ENCODE results near the gene MYADML2. TPM values are rescaled to one million over a fixed set of nuclear protein-coding genes. Genes with fewer than 3 reads are reported as not detected.
A peak's percentile ranks its signal among the peaks of the same experiment; 100 is the strongest.

Gene MYADML2
- total and polyA plus RNA-seq, 7 experiments from 2014 or later, result not detected

DNA sequence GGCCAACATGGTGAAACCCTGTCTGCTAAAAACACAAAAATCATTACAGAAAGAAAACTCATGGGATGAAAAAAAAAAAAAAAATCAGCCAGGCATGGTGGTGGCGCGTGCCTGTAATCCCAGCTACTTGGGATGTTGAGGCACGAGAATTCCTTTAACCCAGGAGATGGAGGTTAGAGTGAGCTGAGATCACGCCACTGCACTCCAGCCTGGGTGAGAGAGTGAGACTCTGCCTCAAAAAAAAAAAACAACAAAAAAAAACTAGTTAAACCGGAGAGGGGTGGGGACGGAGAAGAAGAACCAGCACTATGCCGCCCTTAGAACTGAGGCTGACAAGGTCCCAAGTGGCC lies 21.3 kb upstream of the MYADML2 start:
- H3K36me3 Mint-ChIP-seq, result no peaks in the 10 kb centered on the region
- DNase-seq, result no peak
- ChIA-PET CTCF (interaction anchor here (0.6 to 2.5 kb wide), 4 partner anchors 8 to 229 kb away, joined by 4 to 8 read pairs (median 4); partner anchors contain the start of gene ASPSCR1), POLR2A (interaction anchor here (0.6 to 3.4 kb wide), 5 partner anchors 8 to 437 kb away, joined by 3 to 23 read pairs (median 10); partner anchors contain the start of genes ASPSCR1, CENPX and LRRC45)
- Histone ChIP-seq H3K4me3 (ENCODE audit: low read length) (peak overlapping the region; percentile 39), H3K36me3 (ENCODE audit: control insufficient read depth in 2 of 3, insufficient read depth in 3 of 3, low read length in 3 of 3) (no peaks in the 10 kb centered on the region), H3K9me3 (ENCODE audit: control insufficient read depth in 2 of 3, low read length in 3 of 3) (peaks cover 0 to 2% (median 0%) of the 10 kb centered on the region in 3 experiments), H3K27ac (ENCODE audit: low read depth, low read length) (peak overlapping the region; percentile 58), H3K27me3 (ENCODE audit: control insufficient read depth in 2 of 2, insufficient read depth in 2 of 2, low read length in 2 of 2) (peaks cover 0 to 2% of the 10 kb centered on the region in 2 donors), H3K4me1 (ENCODE audit: control insufficient read depth in 2 of 2, insufficient read depth in 2 of 2, low read length in 2 of 2) (peaks cover 19 to 23% of the 10 kb centered on the region in 2 donors)
- intact Hi-C loops (cut with micrococcal nuclease), result loop anchor here (1.0 to 5.0 kb wide), 3 partner anchors 9 to 54 kb away; partner anchors contain the start of genes ASPSCR1 (in 2 of the 2), CENPX (in 2 of the 2), LRRC45 (in 2 of the 2) and MAFG (in 1 of the 2)
- no peak for ATAC-seq
- peaks cover 0 to 19% (median 0%) of the 10 kb centered on the region in 5 donors for H3K27me3 Mint-ChIP-seq
- H3K27ac Mint-ChIP-seq, result peak overlapping the region; percentile 68 to 93 (median 84)
- peak overlapping the region; percentile 58 to 84 (median 76) for H3K4me3 Mint-ChIP-seq
- peaks cover 4 to 40% (median 20%) of the 10 kb centered on the region in 7 donors for H3K4me1 Mint-ChIP-seq
- peaks cover 0 to 6% (median 0%) of the 10 kb centered on the region in 11 donors for H3K9me3 Mint-ChIP-seq

DNA sequence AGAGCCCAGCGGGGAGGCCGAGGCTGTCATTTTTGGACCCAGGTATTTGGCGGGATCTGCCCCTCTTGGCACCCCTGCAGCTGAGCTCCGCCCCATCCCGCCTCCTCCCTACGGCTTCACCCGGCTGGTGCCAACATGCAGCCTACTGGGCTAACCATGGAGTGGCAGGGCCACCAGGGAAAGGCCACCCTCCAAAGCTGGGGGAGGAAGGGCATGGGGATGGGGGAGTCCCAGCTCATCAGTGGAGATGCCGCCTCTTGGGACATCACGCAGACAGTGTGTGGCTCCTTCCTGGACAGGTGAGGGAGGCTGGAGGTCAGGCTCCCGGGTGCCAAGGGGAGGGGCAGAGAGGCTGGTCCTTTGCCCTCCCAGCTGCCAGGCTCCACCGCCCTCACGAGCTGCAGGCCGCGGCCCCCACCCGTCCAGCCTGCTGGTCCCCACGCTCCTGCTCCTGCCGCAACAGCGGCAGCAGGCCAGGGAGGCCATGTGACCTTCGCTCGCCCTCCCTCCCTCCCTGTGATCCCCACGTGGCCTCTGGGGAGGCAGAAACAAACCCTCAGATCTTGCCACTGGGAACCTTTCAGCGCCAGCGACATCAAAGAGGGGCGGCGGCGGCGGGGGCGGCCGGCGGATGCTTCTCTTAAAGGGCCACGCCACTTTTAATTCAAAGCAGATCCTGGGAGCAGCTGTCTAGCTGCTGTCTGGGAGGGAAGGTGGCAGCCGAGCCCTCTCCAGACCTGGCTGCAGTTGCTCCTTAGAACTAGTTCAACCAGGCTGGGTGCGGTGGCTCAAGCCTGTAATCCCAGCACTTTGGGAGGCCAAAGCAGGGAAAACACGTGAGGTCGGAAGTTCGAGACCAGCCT lies 20.7 kb upstream of the MYADML2 start:
- Histone ChIP-seq H3K27me3 (ENCODE audit: control insufficient read depth in 2 of 2, insufficient read depth in 2 of 2, low read length in 2 of 2) (peaks cover 0 to 2% of the 10 kb centered on the region in 2 donors), H3K27ac (ENCODE audit: low read depth, low read length) (peak overlapping the region; percentile 58), H3K9me3 (ENCODE audit: control insufficient read depth in 2 of 3, low read length in 3 of 3) (no peaks in the 10 kb centered on the region), H3K36me3 (ENCODE audit: control insufficient read depth in 2 of 3, insufficient read depth in 3 of 3, low read length in 3 of 3) (no peaks in the 10 kb centered on the region), H3K4me3 (ENCODE audit: low read length) (peak overlapping the region; percentile 43), H3K4me1 (ENCODE audit: control insufficient read depth in 2 of 2, insufficient read depth in 2 of 2, low read length in 2 of 2) (peaks cover 23% of the 10 kb centered on the region in 2 donors)
- Mint-ChIP-seq H3K4me3 (peak overlapping the region; percentile 60 to 84 (median 76)), H3K36me3 (no peaks in the 10 kb centered on the region), H3K9me3 (peaks cover 0 to 5% (median 0%) of the 10 kb centered on the region in 11 donors), H3K27me3 (peaks cover 0 to 25% (median 0%) of the 10 kb centered on the region in 5 donors), H3K4me1 (peaks cover 4 to 40% (median 20%) of the 10 kb centered on the region in 7 donors), H3K27ac (peak overlapping the region; percentile 68 to 93 (median 84))
- ChIA-PET CTCF (interaction anchor here (0.6 to 2.5 kb wide), 6 partner anchors 9 to 333 kb away, joined by 3 to 8 read pairs (median 3); partner anchors contain the start of genes ASPSCR1, CENPX and LRRC45), POLR2A (interaction anchor here (0.6 to 3.4 kb wide), 10 partner anchors 9 to 437 kb away, joined by 3 to 23 read pairs (median 3); partner anchors contain the start of genes ASPSCR1, CENPX and LRRC45)
- intact Hi-C loops (cut with micrococcal nuclease), result loop anchor here (1.0 to 5.0 kb wide), 3 partner anchors 10 to 55 kb away; partner anchors contain the start of genes ASPSCR1 (in 2 of the 2), CENPX (in 2 of the 2), LRRC45 (in 2 of the 2) and MAFG (in 1 of the 2)
- DNase-seq (peak; percentile 62 to 90 (median 89)), ATAC-seq (peak; percentile 97)

DNA sequence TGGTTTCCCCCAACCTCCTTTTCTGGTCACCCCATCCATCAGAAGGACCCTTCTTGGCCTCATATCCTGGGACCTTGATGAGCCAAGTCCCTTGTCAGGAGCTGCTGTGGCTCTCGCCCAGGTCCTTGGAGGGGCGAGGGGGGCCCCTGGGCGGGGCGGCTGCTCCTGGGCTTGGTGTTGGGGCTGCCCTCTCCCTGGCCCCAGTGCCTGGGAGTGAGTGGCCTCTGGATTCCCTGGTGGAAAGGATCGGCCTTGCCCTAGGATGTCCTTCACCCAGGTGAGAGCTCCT lies 20.2 kb upstream of the MYADML2 start:
- intact Hi-C loops (cut with micrococcal nuclease), result loop anchor here in 1 of 2 donors (5.0 kb wide), 1 partner anchor 40 kb away; the partner anchor contains the start of gene MAFG
- Mint-ChIP-seq H3K27ac (peak overlapping the region in 2 of 9 donors; percentile 77 to 83), H3K36me3 (no peaks in the 10 kb centered on the region), H3K4me1 (peaks cover 4 to 44% (median 20%) of the 10 kb centered on the region in 7 donors), H3K4me3 (peak overlapping the region in 8 of 10 donors; percentile 69 to 84 (median 76)), H3K9me3 (no peaks in the 10 kb centered on the region), H3K27me3 (peaks cover 0 to 30% (median 3%) of the 10 kb centered on the region in 5 donors)
- ChIA-PET POLR2A (interaction anchor here (0.7 to 3.4 kb wide), 9 partner anchors 10 to 382 kb away, joined by 3 to 23 read pairs (median 3); partner anchors contain the start of genes ASPSCR1, CENPX and LRRC45), CTCF (interaction anchor here (0.7 to 2.5 kb wide), 4 partner anchors 8 to 55 kb away, joined by 3 to 8 read pairs (median 3); partner anchors contain the start of genes ASPSCR1, CENPX and LRRC45)
- DNase-seq (no peak), ATAC-seq (no peak)
- Histone ChIP-seq H3K27me3 (ENCODE audit: control insufficient read depth in 2 of 2, insufficient read depth in 2 of 2, low read length in 2 of 2) (peaks cover 0 to 2% of the 10 kb centered on the region in 2 donors), H3K36me3 (ENCODE audit: control insufficient read depth in 2 of 3, insufficient read depth in 3 of 3, low read length in 3 of 3) (no peaks in the 10 kb centered on the region), H3K4me3 (ENCODE audit: low read length) (peak overlapping the region; percentile 43), H3K27ac (ENCODE audit: low read depth, low read length) (peak overlapping the region; percentile 58), H3K9me3 (ENCODE audit: control insufficient read depth in 2 of 3, low read length in 3 of 3) (no peaks in the 10 kb centered on the region), H3K4me1 (ENCODE audit: control insufficient read depth in 2 of 2, insufficient read depth in 2 of 2, low read length in 2 of 2) (peaks cover 23% of the 10 kb centered on the region in 2 donors)

DNA sequence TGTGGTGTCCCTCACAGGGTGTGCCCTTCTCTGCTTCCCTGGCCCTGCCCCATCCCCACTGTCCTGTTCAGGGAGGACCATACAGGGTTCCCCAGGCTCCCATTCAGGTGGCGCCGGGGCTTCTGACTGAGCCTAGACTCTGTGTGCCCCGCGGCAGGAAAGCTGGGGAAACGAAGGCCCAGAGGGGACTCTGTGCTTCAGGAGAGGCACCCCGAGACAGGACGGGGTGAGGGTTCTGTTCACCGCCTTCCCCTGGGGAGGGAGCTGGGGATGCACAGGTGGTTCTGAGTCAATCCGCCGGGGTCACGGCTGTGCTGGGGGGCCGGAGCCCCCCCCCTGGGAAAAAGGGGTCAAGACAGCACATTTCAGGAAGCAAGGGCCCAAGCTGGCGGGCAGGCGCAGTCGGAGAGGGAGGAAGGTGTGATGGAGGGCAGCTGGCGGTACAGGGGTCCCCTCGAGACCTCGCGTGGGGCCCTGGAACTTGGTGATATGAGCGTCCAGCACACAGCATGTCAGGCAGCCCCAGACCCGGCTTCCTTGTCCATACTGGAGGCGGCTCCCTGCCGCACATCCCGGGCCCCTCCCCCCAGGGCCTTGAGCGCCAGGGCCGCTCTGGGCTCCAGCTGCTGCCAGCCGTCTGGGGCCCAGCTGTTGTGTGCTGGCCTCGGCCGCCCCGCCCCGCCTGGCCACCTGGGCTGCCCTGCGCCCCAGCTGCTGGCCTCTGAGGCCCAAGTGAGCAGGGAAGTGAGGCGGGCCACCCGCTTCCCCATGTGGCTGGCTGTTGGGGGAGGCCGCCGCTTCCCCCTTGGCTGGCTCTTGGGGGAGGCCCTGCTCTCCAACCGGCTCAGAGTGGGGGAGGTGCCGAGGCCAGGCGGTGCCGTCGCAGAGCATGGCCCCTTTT lies 19.6 kb upstream of the MYADML2 start:
- Histone ChIP-seq H3K27ac (ENCODE audit: low read depth, low read length) (peak overlapping the region; percentile 58), H3K9me3 (ENCODE audit: control insufficient read depth in 2 of 3, low read length in 3 of 3) (no peaks in the 10 kb centered on the region), H3K4me3 (ENCODE audit: low read length) (no peak overlapping the region), H3K4me1 (ENCODE audit: control insufficient read depth in 2 of 2, insufficient read depth in 2 of 2, low read length in 2 of 2) (peaks cover 23% of the 10 kb centered on the region in 2 donors), H3K36me3 (ENCODE audit: control insufficient read depth in 2 of 3, insufficient read depth in 3 of 3, low read length in 3 of 3) (no peaks in the 10 kb centered on the region), H3K27me3 (ENCODE audit: control insufficient read depth in 2 of 2, insufficient read depth in 2 of 2, low read length in 2 of 2) (peaks cover 0 to 2% of the 10 kb centered on the region in 2 donors)
- intact Hi-C loops (cut with micrococcal nuclease), result loop anchor here in 1 of 2 donors (5.0 kb wide), 1 partner anchor 39 kb away; the partner anchor contains the start of gene MAFG
- Mint-ChIP-seq H3K27me3 (peaks cover 0 to 33% (median 3%) of the 10 kb centered on the region in 5 donors), H3K9me3 (no peaks in the 10 kb centered on the region), H3K36me3 (no peaks in the 10 kb centered on the region), H3K27ac (peak overlapping the region in 2 of 9 donors; percentile 4 to 33), H3K4me3 (peak overlapping the region in 4 of 10 donors; percentile 32 to 83 (median 64)), H3K4me1 (peaks cover 4 to 45% (median 20%) of the 10 kb centered on the region in 7 donors)
- ATAC-seq (no peak), DNase-seq (no peak)
- ChIA-PET CTCF (interaction anchor here (1.1 to 2.5 kb wide), 3 partner anchors 10 to 56 kb away, joined by 3 to 8 read pairs (median 3); partner anchors contain the start of genes ASPSCR1, CENPX and LRRC45), POLR2A (interaction anchor here (0.7 to 3.4 kb wide), 8 partner anchors 8 to 383 kb away, joined by 3 to 23 read pairs (median 4); partner anchors contain the start of genes ASPSCR1, CENPX and LRRC45)

DNA sequence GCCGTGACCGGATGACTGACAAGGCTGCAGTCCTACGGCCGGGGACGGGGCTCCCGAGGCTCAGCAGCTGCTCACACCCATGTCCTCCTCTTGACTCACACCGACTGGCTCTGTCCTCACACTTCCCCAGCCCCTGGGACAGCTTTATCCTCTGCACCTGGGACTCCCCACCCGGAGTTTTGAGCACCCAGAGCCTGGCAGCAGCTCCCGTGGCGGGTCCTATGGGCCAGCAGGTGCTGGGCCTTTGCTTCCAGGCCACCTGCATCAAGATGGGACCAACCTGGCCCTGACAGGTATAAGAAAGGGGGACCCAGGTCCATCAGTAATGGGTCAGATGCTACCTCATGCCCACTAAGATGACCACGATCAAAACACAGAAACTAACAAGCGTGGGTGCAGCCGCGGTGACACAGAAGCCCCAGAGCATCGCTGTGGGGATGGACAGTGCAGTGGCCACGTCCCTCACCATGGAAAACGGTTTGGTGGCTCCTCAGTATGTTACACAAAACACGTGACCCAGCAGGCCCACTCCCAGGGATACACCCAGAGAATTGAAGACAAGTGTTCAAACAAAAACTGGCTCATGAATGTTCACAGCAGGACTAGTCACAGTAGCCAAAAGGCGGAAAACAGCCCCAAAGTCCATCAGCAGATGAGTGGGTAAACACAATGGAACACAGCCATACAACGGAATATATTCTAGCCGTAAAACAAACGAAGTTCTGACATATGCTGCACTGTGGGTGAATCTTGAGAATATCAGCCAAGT lies 17.2 kb upstream of the MYADML2 start:
- peak overlapping the region in 2 of 10 donors; percentile 8 to 37 for H3K4me3 Mint-ChIP-seq
- DNase-seq, result no peak
- H3K27me3 Mint-ChIP-seq, result peaks cover 0 to 33% (median 3%) of the 10 kb centered on the region in 5 donors

More for the DNA sequence above, 17.2 kb upstream of the MYADML2 start:
- H3K9me3 ChIP-seq (ENCODE audit: control insufficient read depth in 2 of 3, low read length in 3 of 3), result no peaks in the 10 kb centered on the region
- no peak for ATAC-seq
- no peak overlapping the region for H3K4me3 ChIP-seq (ENCODE audit: low read length)
- intact Hi-C loops (cut with micrococcal nuclease), result no loop called here
- H3K4me1 ChIP-seq (ENCODE audit: control insufficient read depth in 2 of 2, insufficient read depth in 2 of 2, low read length in 2 of 2), result peaks cover 23% of the 10 kb centered on the region in 2 donors
- Mint-ChIP-seq H3K27ac (peak overlapping the region in 1 of 9 donors; percentile 60), H3K4me1 (peaks cover 4 to 39% (median 14%) of the 10 kb centered on the region in 7 donors), H3K36me3 (no peaks in the 10 kb centered on the region), H3K9me3 (no peaks in the 10 kb centered on the region)
- peaks cover under 1 to 2% of the 10 kb centered on the region in 2 donors for H3K27me3 ChIP-seq (ENCODE audit: control insufficient read depth in 2 of 2, insufficient read depth in 2 of 2, low read length in 2 of 2)
- H3K36me3 ChIP-seq (ENCODE audit: control insufficient read depth in 2 of 3, insufficient read depth in 3 of 3, low read length in 3 of 3), result no peaks in the 10 kb centered on the region
- ChIA-PET POLR2A (interaction anchor here (0.6 kb wide), 2 partner anchors 48 to 231 kb away, joined by 4 read pairs; no protein-coding TSS in a partner anchor), CTCF (interaction anchor here (0.6 to 5.7 kb wide), 2 partner anchors 10 to 57 kb away, joined by 4 to 122 read pairs; partner anchors contain the start of genes CENPX and LRRC45)
- no peak overlapping the region for H3K27ac ChIP-seq (ENCODE audit: low read depth, low read length)
